H1 (cell line): ENCODE results near the gene ZNF281. TPM values are rescaled to one million over a fixed set of nuclear protein-coding genes. Genes with fewer than 3 reads are reported as not detected.

Experiments used
- ASH2L ChIP-seq: fragments of 200-600, 300-600 bp; sonication (generic); IDR thresholded peaks from one replicate; pipeline ENCODE4 v1.7.1; 2017; ENCODE audit warnings: low read length
- CBX8 ChIP-seq: fragments of 300-800, 300-1000 bp; sonication (generic); IDR thresholded peaks from 2 replicates; pipeline ENCODE4 v1.7.1; 2016; ENCODE audit warnings: low read depth, low read length, borderline replicate concordance
- CEBPB ChIP-seq: IDR thresholded peaks from 2 replicates; pipeline ENCODE4 v1.6.1; 2012; ENCODE audit warnings: low read depth, low read length
- FOSL1 ChIP-seq: IDR thresholded peaks from 2 replicates; pipeline ENCODE4 v1.6.1; 2011; ENCODE audit warnings: mild to moderate bottlenecking, low read depth, low read length, moderate library complexity; ENCODE audit not compliant: insufficient read depth
- GABPA ChIP-seq: IDR thresholded peaks from 2 replicates; pipeline ENCODE4 v1.6.1; 2011; ENCODE audit warnings: mild to moderate bottlenecking, low read length, moderate library complexity, borderline replicate concordance; ENCODE audit not compliant: insufficient read depth
- GTF2F1 ChIP-seq: IDR thresholded peaks from 2 replicates; pipeline ENCODE4 v1.6.1; 2012; ENCODE audit warnings: low read depth, low read length, improper control_type of control experiment, borderline replicate concordance
- HDAC6 ChIP-seq: IDR thresholded peaks from one replicate; pipeline ENCODE4 v1.7.1; 2012; ENCODE audit warnings: low read depth, mild to moderate bottlenecking, inconsistent platforms, low read length, moderate library complexity
- KDM1A ChIP-seq: fragments of 200-600, 300-600 bp; sonication (generic); IDR thresholded peaks from 2 replicates; pipeline ENCODE4 v1.7.1; 2016; ENCODE audit warnings: mild to moderate bottlenecking, low read length, borderline replicate concordance
- KDM4A ChIP-seq: IDR thresholded peaks from one replicate; pipeline ENCODE4 v1.7.1; 2012; ENCODE audit warnings: low read depth, mild to moderate bottlenecking, moderate library complexity, low read length, inconsistent platforms; ENCODE audit not compliant: severe bottlenecking
- KDM5A ChIP-seq: fragments of 200-600 bp; IDR thresholded peaks from 2 replicates; pipeline ENCODE4 v1.7.1; 2012; ENCODE audit warnings: mild to moderate bottlenecking, low read length, inconsistent platforms, mixed read lengths
- MAFK ChIP-seq: IDR thresholded peaks from 2 replicates; pipeline ENCODE4 v1.6.1; 2012; ENCODE audit warnings: low read depth, mild to moderate bottlenecking, improper control_type of control experiment, low read length
- RBBP5 ChIP-seq: IDR thresholded peaks from 2 replicates; pipeline ENCODE4 v1.7.1; 2012; ENCODE audit warnings: low read depth, mild to moderate bottlenecking, inconsistent platforms, low read length, moderate library complexity, borderline replicate concordance
- RNF2 ChIP-seq: fragments of 200-900, 300-1000 bp; sonication (generic); IDR thresholded peaks from 2 replicates; pipeline ENCODE4 v1.7.1; 2016; ENCODE audit warnings: borderline replicate concordance, low read depth, mild to moderate bottlenecking, antibody characterized with exemption, low read length; ENCODE audit not compliant: poor library complexity, severe bottlenecking; ENCODE audit errors: missing control alignments
- SRF ChIP-seq: IDR thresholded peaks from 2 replicates; pipeline ENCODE4 v1.6.1; 2011; ENCODE audit warnings: mild to moderate bottlenecking, low read depth, low read length, moderate library complexity
- TAF1 ChIP-seq: IDR thresholded peaks from 2 replicates; pipeline ENCODE4 v1.6.1; 2011; ENCODE audit warnings: mild to moderate bottlenecking, low read depth, low read length
- TBP ChIP-seq: IDR thresholded peaks from 2 replicates; pipeline ENCODE4 v1.6.1; 2011; ENCODE audit warnings: low read depth, low read length, improper control_type of control experiment
- TCF12 ChIP-seq: IDR thresholded peaks from 2 replicates; pipeline ENCODE4 v1.6.1; 2011; ENCODE audit warnings: low read depth, mild to moderate bottlenecking, low read length
- YY1 ChIP-seq: IDR thresholded peaks from 2 replicates; pipeline ENCODE4 v1.6.1; 2011; ENCODE audit warnings: low read depth, mild to moderate bottlenecking, low read length
- polyA plus RNA-seq, 7 experiments: library from polyadenylated mRNA; depleted of rRNA in 3 of 7; stranded (reverse) in 5 of 7; unstranded in 2 of 7; fragments of >200 nt in 5 of 7; fragments of 200-250 nt in 2 of 7; gene quantifications; 1 replicate in 5 of 7; 2 replicates in 1 of 7; 4 replicates in 1 of 7; pipeline versions ENCODE4 v1.2.1 to v1.2.3, GENCODE V29; 2011 to 2013; ENCODE audit warnings: missing spikeins in 2 of 7, mixed read lengths in 2 of 7
- total RNA-seq: library from RNA; stranded (reverse); fragmentation: NEBNext Ultra II Directional; extraction: Animal tissue kit (Norgen Biotek cat#: 25700); gene quantifications from 2 replicates; pipeline ENCODE4 v1.2.1, GENCODE V29; 2021
- TF ChIP-seq, protein P1 (sequence below), 3 experiments: IDR thresholded peaks; 1 replicate in 2 of 3; 2 replicates in 1 of 3; pipeline versions ENCODE4 v1.5.1 to v1.6.1; 2011; ENCODE audit warnings: low read length in 3 of 3, mild to moderate bottlenecking in 3 of 3, inconsistent platforms in 2 of 3, low read depth in 1 of 3, moderate library complexity in 1 of 3; ENCODE audit not compliant: insufficient read depth in 1 of 3; ENCODE audit errors: control extremely low read depth in 1 of 3
- TF ChIP-seq, protein P2 (sequence below): IDR thresholded peaks from 2 replicates; pipeline ENCODE4 v1.6.1; 2011; ENCODE audit warnings: low read length, improper control_type of control experiment
- TF ChIP-seq, protein P3 (sequence below): IDR thresholded peaks from 2 replicates; pipeline ENCODE4 v1.6.1; 2012; ENCODE audit warnings: low read length, inconsistent platforms

ZNF281 gene
- total and polyA plus RNA-seq, 2 of the 8 experiments (the other 6 are each of a cell fraction or from before 2014, with no cell fraction given) = 19.5 to 61.4 TPM

DNA sequence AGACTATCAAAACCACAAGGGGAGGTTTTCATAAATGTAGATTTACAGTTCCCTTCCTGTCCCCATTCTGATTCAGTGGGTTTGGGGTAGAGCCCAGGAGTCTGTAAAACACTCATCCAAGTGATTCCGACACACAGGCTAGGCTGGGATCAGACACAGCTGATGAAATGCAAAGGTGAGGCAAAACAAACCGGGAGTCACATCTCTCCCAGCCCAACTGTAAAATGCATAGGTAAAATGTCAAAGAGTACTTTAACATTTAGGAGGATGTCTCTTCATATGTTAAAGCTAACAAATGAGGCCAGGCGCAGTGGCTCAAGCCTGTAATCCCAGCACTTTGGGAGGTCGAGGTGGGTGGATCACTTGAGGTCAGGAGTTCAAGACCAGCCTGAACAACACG, 45.0 kb downstream of the ZNF281 start (continued):
- TF ChIP-seq, protein P1, sequence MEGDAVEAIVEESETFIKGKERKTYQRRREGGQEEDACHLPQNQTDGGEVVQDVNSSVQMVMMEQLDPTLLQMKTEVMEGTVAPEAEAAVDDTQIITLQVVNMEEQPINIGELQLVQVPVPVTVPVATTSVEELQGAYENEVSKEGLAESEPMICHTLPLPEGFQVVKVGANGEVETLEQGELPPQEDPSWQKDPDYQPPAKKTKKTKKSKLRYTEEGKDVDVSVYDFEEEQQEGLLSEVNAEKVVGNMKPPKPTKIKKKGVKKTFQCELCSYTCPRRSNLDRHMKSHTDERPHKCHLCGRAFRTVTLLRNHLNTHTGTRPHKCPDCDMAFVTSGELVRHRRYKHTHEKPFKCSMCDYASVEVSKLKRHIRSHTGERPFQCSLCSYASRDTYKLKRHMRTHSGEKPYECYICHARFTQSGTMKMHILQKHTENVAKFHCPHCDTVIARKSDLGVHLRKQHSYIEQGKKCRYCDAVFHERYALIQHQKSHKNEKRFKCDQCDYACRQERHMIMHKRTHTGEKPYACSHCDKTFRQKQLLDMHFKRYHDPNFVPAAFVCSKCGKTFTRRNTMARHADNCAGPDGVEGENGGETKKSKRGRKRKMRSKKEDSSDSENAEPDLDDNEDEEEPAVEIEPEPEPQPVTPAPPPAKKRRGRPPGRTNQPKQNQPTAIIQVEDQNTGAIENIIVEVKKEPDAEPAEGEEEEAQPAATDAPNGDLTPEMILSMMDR (IDR thresholded peaks at IDR 0.05; ENCODE audit: control extremely low read depth in 1 of 3, insufficient read depth in 1 of 3, low read depth in 1 of 3, low read length in 3 of 3) = no peak
- no peak for TF ChIP-seq YY1
- TF ChIP-seq ASH2L = no peak
- no peak for TF ChIP-seq KDM4A
- TF ChIP-seq SRF = no peak
- TF ChIP-seq FOSL1 = no peak
- no peak for TF ChIP-seq MAFK
- TF ChIP-seq GABPA = no peak
- TF ChIP-seq KDM1A = no peak
- TF ChIP-seq CEBPB = no peak
- no peak for TF ChIP-seq TCF12
- no peak for TF ChIP-seq RBBP5
- TF ChIP-seq, protein P2, sequence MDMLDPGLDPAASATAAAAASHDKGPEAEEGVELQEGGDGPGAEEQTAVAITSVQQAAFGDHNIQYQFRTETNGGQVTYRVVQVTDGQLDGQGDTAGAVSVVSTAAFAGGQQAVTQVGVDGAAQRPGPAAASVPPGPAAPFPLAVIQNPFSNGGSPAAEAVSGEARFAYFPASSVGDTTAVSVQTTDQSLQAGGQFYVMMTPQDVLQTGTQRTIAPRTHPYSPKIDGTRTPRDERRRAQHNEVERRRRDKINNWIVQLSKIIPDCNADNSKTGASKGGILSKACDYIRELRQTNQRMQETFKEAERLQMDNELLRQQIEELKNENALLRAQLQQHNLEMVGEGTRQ = no peak
- TF ChIP-seq, protein P3, sequence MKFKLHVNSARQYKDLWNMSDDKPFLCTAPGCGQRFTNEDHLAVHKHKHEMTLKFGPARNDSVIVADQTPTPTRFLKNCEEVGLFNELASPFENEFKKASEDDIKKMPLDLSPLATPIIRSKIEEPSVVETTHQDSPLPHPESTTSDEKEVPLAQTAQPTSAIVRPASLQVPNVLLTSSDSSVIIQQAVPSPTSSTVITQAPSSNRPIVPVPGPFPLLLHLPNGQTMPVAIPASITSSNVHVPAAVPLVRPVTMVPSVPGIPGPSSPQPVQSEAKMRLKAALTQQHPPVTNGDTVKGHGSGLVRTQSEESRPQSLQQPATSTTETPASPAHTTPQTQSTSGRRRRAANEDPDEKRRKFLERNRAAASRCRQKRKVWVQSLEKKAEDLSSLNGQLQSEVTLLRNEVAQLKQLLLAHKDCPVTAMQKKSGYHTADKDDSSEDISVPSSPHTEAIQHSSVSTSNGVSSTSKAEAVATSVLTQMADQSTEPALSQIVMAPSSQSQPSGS = no peak
- TF ChIP-seq RNF2 = no peak
- TF ChIP-seq CBX8 = no peak
- no peak for TF ChIP-seq KDM5A
- TF ChIP-seq HDAC6 = no peak
- TF ChIP-seq TAF1 = peak; percentile 28; the same call in 1 of the 2 replicates
- TF ChIP-seq GTF2F1 = no peak
- TF ChIP-seq TBP = peak; percentile 45; the same call in 1 of the 2 replicates
